Upper lobe of left lung (tissue), 6 donors: Measurements from ENCODE around the gene RGMB. TPM values are rescaled to one million over a fixed set of nuclear protein-coding genes. Genes with fewer than 3 reads are reported as not detected.
A peak's percentile ranks its signal among the peaks of the same experiment; 100 is the strongest.

Source experiments
- ATAC-seq, 2 donors: fragments of 200-7000 bp; cut with Tn5 transposase; one replicate each; pipeline ENCODE4 v1.9.1; 2022; ENCODE audit warnings: mild to moderate bottlenecking in 2 of 2, moderate library complexity in 2 of 2; ENCODE audit not compliant: low FRiP score in 2 of 2
- DNase-seq, 2 donors: peaks; one replicate each; pipeline ENCODE4 v3.0.0-alpha.2; 2019 to 2020
- H3K27ac ChIP-seq, 4 donors: fragments of 200-600 bp; sonication (generic); one replicate each; pipeline ENCODE4 v1.5.1; 2016 to 2019
- H3K27me3 ChIP-seq, 4 donors: fragments of 200-600 bp; sonication (generic); one replicate each; pipeline ENCODE4 v1.5.1; 2017 to 2019
- H3K36me3 ChIP-seq, 4 donors: fragments of 200-600 bp; sonication (generic); one replicate each; pipeline ENCODE4 v1.5.1; 2016 to 2019
- H3K4me1 ChIP-seq, 4 donors: fragments of 200-600 bp; sonication (generic); one replicate each; pipeline ENCODE4 v1.5.1; 2018 to 2019
- H3K4me3 ChIP-seq, 4 donors: fragments of 200-600 bp; sonication (generic); one replicate each; pipeline ENCODE4 v1.5.1; 2017 to 2019; ENCODE audit warnings: mild to moderate bottlenecking in 2 of 4, moderate library complexity in 1 of 4
- H3K9me3 ChIP-seq, 4 donors: fragments of 200-600 bp; sonication (generic); one replicate each; pipeline ENCODE4 v1.5.1; 2018 to 2019
- POLR2A ChIP-seq, 4 donors: fragments of 450-650 bp; IDR thresholded peaks; one replicate each; pipeline ENCODE4 v1.5.1; 2016 to 2017; ENCODE audit warnings: antibody characterized with exemption in 4 of 4, mild to moderate bottlenecking in 2 of 4
- POLR2AphosphoS5 ChIP-seq, 2 donors: sonication (generic); formaldehyde crosslinking; IDR thresholded peaks; one replicate each; pipeline ENCODE4 v1.5.1; 2017; ENCODE audit warnings: antibody characterized with exemption in 2 of 2
- WGBS, 2 donors: methylation state at CpG; one replicate each; pipeline ENCODE4 v1.1.5; 2017 to 2018; 5-methylcytosine and 5-hydroxymethylcytosine counted together
- total RNA-seq, 6 donors: library from RNA; depleted of rRNA in 4 of 6; stranded (reverse); fragments of >200 nt in 4 of 6; gene quantifications; one replicate each; pipeline versions ENCODE4 v1.1.0 to v1.2.1, GENCODE V29; 2016 to 2021
- TF ChIP-seq, protein P1 (sequence below), 6 experiments: fragments of 450-650 bp in 4 of 6; fragments of 200-600 bp in 2 of 6; sonication (generic) in 2 of 6; IDR thresholded peaks; one replicate each; pipeline ENCODE4 v1.5.1; 2016 to 2019; ENCODE audit warnings: antibody characterized with exemption in 6 of 6
- donor health status: DM: no; HTN: no; CAD: no; lungs with moderate emphysema.
- donor health status: DM: no; HTN: yes; CAD: no; lungs with severe emphysema.

The RGMB gene
- total RNA-seq, 6 donors from 2014 or later, result 19.0 to 52.2 (median 33.1) TPM

DNA sequence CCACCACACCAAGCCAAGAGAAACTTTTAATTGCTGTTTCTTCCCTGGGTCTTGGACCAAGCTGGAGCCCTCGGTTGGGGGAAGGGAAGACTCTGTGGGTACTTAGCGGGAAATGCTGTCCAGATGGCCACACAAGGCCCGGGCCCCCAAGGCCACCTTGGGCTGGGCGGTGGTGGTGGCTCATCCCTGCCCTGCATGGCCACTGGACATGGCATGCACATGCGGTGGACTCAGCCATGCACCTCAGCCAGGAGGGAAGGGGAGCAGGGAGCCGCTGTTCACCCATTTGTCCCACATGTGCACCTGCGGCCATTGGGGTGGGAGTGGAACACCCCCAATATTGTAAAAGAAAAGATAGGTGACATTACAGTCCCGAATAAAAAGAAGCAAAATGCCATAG, 72.4 kb downstream of the RGMB start:
- WGBS, 2 donors, result 94 to 96% methylated on average over 6 to 8 of the region's 8 CpGs
- DNase-seq, result peak in 1 of 2 donors; percentile 49
- Histone ChIP-seq H3K27me3 (no peaks in the 10 kb centered on the region), H3K9me3 (peaks cover 0 to 8% (median 0%) of the 10 kb centered on the region in 4 donors), H3K4me3 (no peak overlapping the region), H3K27ac (no peak overlapping the region), H3K36me3 (no peaks in the 10 kb centered on the region), H3K4me1 (no peaks in the 10 kb centered on the region)
- no peak for TF ChIP-seq POLR2A (IDR thresholded peaks at IDR 0.05)
- no peak for TF ChIP-seq POLR2AphosphoS5 (IDR thresholded peaks at IDR 0.05)
- TF ChIP-seq, protein P1, sequence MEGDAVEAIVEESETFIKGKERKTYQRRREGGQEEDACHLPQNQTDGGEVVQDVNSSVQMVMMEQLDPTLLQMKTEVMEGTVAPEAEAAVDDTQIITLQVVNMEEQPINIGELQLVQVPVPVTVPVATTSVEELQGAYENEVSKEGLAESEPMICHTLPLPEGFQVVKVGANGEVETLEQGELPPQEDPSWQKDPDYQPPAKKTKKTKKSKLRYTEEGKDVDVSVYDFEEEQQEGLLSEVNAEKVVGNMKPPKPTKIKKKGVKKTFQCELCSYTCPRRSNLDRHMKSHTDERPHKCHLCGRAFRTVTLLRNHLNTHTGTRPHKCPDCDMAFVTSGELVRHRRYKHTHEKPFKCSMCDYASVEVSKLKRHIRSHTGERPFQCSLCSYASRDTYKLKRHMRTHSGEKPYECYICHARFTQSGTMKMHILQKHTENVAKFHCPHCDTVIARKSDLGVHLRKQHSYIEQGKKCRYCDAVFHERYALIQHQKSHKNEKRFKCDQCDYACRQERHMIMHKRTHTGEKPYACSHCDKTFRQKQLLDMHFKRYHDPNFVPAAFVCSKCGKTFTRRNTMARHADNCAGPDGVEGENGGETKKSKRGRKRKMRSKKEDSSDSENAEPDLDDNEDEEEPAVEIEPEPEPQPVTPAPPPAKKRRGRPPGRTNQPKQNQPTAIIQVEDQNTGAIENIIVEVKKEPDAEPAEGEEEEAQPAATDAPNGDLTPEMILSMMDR (IDR thresholded peaks at IDR 0.05), result no peak
- ATAC-seq, result peak; percentile 35 to 37

Other genes with a start within 250 kb of the RGMB start
- gene CHD1, start 155.3 kb downstream of the RGMB start, total RNA-seq, result 10 to 100 TPM; 23.0 to 95.5 (median 42.0) TPM